HG03342 (cell line): ENCODE results near the gene NR4A2.

Source experiments
- ATAC-seq: cut with Tn5 transposase; IDR thresholded peaks from one replicate; pipeline ENCODE4 v1.9.1; 2021; ENCODE audit warnings: mild to moderate bottlenecking, moderate library complexity; ENCODE audit not compliant: unreplicated experiment

NR4A2 gene

GRCh38 chr2:156340804-156341451, 8.4 kb upstream of the NR4A2 start:
- ATAC-seq, result peak; percentile 14

DNA sequence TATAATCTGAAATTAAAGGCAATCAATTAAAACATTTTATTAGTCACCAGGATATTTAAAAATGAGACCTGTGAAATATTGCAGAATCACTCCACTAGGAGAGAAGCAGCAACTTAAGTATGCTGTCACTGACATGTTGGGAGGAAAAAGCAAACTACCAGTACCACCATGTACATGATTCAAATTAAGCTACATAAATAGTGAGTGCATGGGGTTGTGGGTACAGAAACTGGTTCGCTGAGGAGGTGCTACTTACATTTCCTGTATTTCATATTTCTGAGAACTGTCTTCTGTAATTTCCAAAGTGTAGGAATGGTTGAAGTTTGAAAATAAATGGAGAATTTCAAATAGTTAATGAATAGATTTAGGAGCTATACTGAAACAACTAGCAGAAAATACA, 7.9 kb upstream of the NR4A2 start:
- no peak for ATAC-seq

GRCh38 chr2:156339865-156340264, 7.3 kb upstream of the NR4A2 start:
- no peak for ATAC-seq

- ATAC-seq, result no peak
Observed at GRCh38 chr2:156339110-156339847, 6.8 kb upstream of the NR4A2 start.

DNA sequence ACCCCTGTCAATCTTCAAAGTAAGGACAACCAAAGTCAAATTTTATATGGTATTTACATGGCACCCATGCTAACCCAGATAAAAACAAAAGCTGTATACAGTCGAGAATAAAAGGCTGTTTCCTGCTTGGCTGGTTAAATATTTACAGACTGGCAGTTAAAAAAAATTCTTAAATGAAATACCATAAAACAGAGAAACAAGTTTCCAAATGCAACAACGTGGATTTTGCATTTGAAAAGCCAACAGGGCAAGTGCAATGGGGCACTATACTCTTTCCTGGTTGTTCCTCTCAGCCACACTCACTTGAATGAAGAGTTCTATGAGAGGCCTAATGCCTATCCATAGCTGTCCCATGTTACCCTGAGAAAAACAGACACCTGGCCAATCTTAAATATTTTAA, 6.1 kb upstream of the NR4A2 start:
- no peak for ATAC-seq

GRCh38 chr2:156334496-156335478, 2.3 kb upstream of the NR4A2 start:
- ATAC-seq, result peak; percentile 23

DNA sequence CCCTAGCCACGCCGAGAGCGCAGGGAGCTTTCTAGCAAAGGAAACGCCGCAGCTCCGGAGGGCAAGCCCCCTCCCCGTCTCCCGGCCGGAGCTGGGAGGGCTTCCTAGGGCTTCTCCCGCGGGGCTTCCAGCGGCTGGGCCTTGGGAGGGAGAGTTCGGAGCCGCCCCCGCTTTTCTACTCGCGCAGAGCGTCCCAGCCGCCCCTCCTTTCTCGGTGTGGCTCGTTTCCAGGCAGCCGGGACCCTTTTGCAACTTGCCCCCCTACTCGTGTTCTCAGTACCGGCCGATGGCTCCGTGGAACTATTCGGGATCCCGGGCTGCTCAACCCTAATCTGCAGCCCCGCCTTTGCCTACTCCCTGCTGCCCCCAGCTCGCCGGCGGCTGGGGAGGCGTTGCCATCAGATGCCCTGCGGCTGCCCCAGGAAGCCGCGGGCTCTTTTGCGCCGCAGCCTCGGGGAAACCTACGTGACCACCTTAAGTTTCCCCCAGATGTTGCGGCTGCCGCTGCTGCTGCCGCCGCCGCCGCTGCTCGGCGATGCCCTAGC, 1.5 kb upstream of the NR4A2 start:
- ATAC-seq, result peak; percentile 30

DNA sequence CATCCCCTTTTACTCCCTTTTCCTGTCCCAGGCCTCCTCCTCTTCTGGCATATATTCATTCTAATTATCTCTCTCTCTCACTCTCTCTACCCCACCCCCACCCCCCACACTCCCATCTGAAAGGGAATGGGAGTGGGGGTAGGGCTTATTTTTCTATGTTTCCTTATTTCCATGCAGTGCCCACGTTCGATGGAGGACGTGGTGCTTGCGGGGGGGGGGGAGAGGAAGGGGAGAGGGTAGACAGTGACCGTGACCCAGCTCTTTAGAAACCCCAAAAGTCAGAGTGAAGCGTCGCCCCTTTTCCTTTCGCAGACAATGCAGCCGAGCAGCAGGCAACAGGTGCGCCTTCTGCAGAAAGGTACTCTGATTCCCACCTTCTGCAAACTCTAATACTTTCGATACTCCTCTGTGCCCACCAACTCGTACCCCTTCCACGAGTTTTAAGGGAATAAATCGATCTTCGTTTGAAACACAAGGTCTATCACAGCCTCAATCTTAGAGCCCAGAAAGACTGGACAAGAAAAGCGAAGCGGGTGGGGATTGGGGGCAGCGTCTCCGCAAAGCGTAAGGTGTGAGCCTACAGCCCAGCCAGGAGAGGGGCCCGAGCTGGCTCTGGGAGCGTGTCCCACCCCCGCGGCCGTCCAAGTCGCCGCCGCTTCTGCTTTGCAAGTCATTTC, 891 bp upstream of the NR4A2 start:
- ATAC-seq, result peak; percentile 16

DNA sequence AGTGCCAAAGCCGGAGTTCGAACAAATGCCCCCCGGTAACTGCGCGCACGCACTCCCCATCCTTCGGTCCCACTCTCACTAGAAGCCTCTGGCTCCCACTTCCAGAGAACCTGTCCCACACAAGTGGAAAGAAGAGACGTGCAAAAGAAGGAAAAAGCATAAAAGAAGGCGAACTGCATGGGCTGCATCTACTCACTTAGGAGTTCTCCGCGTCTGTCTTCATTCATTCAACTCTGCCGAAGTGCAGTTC, 312 bp downstream of the NR4A2 start:
- ATAC-seq, result peak; percentile 11

GRCh38 chr2:156331572-156332283, 793 bp downstream of the NR4A2 start:
- ATAC-seq, result no peak

GRCh38 chr2:156329927-156330726, 2.4 kb downstream of the NR4A2 start:
- ATAC-seq, result no peak

DNA sequence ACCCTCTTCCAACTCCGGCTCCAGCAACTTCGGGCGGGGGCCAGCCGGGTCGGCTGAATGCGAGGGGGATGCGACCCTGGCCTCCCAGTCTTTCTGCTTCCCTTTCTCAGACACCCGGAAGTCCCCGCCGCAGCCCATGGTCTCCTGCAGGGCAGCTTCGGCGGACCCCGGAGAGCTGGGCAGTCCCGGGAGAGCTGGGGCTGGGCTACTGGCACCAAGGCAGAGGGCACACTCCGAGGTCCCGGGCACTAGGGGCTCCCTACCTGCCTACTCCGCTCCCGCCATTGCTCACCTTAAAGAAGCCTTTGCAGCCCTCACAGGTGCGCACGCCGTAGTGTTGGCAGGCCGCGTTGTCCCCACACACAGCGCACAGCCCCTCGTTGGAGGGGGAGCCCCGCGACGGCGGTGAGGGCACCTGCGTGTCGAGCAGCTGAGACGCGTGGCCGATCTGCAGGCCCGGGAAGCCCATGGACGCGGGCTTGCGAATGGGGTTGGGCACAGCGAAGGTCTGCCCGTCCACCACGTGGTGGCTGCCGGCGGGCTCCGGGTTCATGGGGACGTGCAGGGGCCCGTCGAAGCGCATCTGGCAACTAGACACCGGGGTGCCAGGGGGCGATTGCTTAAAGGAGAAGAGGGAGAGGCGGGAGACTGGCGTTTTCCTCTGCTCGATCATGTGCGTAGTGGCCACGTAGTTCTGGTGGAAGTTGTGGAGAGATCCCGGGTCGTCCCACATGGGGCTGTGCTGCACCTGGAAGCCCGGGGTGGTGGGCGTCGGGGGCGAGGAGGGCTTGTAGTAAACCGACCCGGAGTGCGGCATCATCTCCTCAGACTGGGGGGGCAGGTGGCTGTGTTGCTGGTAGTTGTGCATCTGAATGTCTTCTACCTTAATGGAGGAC, 3.2 kb downstream of the NR4A2 start:
- no peak for ATAC-seq

DNA sequence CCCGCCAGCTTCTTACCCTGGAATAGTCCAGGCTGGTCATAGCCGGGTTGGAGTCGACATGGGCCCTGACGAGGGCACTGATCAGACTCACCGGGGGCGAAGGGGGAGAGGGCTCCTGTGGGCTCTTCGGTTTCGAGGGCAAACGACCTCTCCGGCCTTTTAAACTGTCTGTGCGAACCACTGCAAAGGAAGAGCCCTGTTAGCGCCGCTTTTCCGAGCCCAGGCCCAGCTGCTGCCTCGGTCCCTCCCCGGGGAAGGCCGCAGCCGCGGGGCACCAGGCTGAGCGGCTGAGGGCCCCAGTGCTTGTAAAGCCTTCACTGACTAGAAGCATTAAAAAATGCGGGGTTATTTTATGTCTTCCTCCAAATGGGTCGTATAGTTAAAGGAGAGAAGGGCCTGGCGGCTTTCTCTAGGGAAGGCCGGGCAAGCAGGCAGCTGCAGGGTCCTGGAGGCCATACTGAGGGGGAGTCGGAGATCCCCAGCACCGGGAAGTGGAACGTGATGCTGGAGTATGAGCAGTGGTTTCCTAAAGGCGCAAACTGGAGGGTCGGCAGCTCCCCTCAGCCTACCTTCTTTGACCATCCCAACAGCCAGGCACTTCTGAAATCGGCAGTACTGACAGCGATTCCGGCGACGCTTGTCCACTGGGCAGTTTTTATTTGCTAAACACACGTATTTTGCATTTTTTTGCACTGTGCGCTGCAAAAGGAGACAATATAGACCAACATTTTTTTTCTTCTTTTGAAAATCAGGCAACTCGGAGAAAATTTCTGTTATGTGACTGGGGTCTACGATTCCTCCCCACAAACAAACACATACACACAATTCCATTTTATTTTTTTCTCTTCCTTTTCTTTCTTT, 4.5 kb downstream of the NR4A2 start:
- no peak for ATAC-seq

- ATAC-seq, result no peak
Observed at GRCh38 chr2:156326526-156327095, 5.9 kb downstream of the NR4A2 start.

- no peak for ATAC-seq
Observed at GRCh38 chr2:156325688-156326525, 6.6 kb downstream of the NR4A2 start.

- ATAC-seq, result no peak
Observed at GRCh38 chr2:156323754-156324153, 8.8 kb downstream of the NR4A2 start.
